Raji (cell line): ENCODE data around the gene GLI3.

Experiments
- POLR2A ChIP-seq: IDR thresholded peaks from 2 replicates; pipeline ENCODE4 v1.6.1; 2011; ENCODE audit warnings: low read depth, low read length, control low read depth; ENCODE audit not compliant: insufficient read depth

The GLI3 gene

DNA sequence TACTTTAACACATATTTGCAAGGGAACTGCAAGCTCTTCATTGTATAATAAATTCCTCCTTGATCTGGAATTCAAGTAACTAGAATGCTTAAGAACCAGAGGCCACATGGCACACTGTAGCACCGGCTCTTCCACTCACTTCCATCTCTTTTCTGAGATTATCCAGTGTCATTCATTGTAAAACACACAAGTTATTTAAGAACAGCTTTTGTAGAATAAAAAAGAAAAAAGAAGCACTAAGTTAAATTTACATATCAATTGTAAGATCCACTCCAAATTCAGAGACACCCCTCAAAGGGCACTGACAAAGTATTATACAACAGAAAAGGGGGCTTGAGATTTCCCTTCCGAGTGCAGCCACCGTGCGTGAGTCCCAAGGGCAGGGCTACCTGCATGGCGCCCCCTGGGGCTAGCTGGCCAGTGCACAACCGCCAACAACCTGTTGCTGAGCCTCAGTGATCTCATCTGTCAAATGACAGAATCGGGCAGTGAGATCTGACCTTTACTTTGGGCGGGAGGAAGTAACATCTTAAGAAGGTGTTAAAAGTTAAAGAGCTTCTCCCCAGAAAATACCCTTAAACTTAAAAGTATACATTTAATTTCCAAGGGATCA is 12.5 kb downstream of the GLI3 start:
- TF ChIP-seq POLR2A, result no peak

DNA sequence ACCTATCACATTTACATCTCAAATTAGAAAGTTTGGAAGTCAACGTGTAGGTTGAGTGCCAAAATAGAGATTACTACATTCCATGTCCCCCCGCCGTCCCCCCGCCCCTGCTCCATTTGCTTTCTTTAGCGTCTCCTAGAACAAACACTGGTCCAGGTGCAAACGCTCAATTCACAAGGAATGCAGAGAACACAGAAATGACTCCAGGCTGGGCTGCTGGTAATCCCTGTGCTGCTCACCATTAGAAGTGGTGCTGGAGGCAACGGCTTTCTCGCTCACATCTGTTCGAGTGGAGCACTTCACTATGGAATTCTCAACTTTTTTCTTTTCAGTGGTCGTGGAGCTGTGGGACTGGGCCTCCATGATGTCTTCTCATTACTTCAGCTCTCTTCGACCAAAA is 14.1 kb downstream of the GLI3 start:
- no peak for TF ChIP-seq POLR2A

DNA sequence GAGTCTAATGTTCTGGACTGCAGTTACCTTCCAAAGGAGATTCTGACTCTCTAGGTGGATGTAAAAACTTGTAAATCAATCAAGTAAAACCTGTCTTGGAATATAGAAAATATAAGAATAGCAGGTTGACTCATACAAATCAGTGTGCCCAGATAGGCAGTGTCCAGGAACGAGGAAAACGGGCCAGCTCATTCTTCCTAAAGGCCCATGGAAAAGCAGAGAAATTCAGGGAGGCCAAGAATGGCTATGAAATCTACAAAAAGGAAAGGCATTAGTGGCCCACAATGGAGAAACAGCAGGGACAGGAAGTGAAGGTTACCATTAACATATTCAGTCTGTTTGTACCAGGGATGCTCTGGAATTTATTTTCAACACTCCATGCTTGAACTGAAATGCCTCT is 14.9 kb downstream of the GLI3 start:
- no peak for TF ChIP-seq POLR2A

DNA sequence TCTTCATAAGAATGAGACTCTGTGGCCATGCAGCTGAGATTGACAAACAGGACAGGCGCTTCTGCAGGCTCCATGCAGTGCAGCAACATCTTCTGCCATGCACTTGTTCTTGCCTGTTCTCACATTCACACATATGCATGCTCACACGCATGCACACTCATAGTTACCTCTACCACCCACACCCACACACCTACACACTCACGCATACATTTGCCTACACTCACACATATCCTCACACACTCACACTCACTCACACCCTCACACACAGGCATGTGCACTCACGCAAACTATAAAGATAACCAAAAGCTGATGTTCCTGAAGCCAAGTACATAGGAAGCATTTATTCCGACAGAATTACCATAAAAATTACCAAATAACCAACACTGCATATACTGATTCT is 15.7 kb downstream of the GLI3 start:
- TF ChIP-seq POLR2A, result no peak

DNA sequence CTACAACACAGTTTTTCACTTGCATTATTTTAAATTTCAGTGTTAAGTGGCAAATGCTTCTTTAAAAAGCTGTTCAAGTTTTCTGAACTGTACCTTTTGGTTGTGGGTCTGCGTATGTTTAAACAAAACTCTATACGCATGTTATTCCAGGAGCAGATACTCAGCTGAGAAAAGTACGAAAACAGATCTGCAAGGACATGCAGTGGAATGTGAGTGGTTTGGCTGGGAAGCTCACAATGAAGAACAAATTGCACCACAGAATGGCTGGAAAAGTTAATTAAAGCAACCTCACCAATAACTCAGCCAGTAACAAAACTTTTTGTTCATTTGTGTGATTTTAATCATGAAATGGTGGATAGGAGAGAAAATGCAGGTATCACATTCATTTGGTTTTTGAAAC is 17.6 kb downstream of the GLI3 start:
- TF ChIP-seq POLR2A, result no peak

DNA sequence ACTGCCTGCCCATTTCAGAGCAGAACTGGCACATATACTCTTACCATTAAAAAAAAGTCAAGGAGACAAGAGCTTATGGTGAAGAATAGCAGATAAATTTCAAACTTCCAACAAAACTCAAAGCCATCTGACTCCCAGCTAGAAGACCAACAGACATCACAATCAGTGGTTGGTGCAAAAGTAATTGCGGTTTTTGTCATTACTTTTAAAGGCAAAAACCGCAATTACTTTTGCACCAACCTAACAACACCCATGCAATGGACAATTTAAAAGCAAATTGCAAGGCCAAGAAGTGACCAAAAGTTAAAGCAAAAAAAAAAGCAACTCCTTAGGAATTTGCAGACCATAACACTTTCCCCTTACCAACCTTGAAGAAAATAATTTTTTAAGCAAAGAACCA is 18.8 kb downstream of the GLI3 start:
- no peak for TF ChIP-seq POLR2A

DNA sequence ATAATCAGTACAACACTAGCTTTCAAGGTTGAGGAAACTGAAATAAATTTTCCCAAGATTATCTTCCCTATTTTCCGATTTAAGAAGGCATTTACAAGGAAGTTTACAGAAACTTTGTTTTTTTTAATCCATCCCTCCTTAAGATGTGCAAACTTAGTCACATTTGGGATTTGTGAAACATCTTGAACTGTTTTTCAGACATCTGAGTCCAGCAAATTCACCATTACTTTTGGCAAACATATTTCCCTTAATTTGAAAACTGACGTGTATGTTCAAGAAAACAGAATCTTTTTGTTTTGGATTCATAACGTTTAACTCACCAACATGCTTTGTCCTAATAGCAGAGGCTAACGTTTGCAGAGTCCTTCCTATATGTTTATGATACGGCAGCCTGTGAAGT is 19.5 kb downstream of the GLI3 start:
- no peak for TF ChIP-seq POLR2A

DNA sequence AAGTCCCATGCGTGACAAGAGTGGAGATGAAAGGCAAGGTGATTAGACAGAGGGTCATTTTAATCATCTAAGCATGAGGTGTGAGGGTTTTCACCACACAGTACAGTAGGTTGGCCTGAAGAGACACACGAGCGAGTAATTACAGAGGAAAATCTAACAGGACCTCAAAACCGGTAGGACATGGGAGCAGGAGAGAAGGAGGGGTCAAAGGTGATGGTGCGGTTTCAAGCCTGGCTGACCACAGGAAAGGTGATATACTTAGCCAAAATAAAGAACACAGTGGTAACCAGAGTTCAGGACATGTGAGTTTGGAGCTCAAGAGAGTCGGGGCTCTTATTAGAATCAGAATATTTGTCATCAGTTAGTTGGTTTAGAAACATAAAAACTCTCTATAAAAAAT is 20.0 kb downstream of the GLI3 start:
- no peak for TF ChIP-seq POLR2A

DNA sequence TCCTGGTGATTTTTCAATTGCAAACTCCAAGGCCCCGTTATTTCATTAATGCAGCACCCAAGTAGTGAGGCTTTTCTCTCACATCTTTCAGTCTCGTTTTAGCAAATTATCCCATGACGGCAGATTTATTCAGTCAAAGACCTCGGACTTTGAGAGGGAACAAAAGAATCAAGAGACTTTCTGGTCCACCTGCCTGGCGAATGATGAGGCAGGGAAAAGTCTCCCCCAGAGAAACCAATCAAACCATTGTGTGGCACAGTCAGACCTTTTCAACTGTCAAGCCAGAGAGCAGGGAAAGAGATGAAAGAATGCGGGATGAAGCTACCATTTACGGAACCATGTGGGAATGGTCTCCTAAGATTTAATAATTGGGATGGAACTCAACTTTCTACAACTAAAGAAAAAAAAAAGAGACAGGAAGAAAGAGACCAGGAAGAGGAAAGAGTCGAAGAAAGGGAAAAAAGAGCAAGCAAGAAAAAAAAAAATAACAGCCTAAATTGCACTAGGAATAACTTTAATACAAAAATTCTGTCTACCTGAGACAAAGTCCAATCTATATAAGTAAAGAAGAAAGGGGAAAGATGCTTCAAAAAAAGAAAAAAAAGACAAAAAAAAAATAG is 22.8 kb downstream of the GLI3 start:
- TF ChIP-seq POLR2A, result no peak

DNA sequence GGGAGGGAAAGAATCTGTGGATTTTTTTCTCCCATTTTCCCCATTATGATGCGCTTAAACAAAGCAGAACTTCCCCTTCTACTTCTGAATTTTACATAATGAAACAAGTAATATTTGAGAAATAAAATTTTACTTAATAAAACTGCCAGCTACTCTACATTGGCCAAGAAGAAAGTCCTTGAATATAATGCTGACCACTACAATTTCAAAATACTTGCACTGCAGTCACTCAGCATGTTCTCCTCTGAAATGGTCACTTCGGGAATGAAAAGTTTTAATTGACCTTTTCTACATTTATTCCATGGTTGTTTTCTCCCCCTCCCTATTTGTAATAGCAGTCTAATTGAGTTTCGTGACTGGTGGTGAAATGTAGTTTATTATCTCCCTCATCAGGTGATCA is 23.9 kb downstream of the GLI3 start:
- no peak for TF ChIP-seq POLR2A

DNA sequence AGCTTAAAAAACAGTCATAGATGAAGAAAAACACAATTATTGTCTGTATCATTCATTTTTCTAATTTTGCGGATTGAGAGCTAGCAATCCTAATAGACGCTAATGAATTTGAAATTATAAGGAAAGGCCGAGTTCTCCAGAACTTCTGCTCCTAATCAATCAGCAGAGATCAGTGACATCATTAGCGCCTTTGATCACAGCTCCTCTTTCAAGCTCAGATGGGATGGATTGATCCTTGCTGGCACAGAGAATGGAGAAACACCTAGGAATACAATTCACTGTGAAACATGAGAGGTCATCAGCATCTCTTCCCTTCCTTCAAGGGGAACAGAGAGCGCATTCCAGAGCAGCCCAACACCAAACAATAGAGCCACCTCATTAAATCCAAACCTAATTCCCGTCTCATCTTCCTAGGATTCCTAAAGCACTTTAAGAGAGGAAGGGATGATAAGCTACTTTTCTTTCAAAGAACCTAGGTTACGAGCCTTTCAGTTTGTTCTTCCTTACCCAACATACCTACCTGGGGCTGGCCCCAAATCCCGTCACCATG is 24.4 kb downstream of the GLI3 start:
- TF ChIP-seq POLR2A, result no peak

DNA sequence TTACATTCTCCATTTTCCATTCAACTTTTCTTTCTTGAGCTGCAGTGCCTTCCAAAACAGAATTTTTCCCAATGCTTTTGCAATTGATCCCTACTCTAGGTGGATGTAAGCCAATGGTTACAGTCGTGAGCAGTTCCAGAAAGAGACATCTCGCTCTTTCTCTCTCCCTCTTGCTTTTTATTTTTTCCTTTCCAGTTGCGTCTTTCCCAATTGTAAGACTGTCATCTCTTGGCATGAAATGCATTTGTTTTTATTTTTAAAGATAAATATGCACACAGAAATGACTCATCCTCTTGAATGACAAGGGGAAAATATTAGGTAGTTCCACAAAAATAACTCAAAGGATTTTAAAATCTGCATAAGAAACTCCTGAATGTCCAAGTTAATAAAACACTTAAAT is 25.1 kb downstream of the GLI3 start:
- TF ChIP-seq POLR2A, result no peak

DNA sequence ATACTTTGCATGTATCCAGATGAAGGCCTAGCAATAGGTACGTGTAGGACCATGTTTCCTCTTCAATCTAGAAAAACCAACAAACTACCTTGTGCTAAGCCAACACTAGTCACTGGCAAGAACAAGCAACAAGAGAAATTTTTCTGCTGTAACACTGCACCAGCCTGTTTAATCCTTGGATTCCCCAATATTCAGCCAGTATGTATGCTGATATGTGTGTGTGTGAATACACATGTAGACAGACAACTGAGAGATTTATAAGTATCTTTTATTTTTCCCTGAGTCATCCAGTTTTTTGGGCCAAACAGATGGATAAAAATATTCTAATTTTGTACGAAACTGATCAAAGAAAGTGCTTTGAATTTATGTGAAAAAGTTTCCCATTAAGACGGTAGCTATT is 26.2 kb downstream of the GLI3 start:
- TF ChIP-seq POLR2A, result no peak

DNA sequence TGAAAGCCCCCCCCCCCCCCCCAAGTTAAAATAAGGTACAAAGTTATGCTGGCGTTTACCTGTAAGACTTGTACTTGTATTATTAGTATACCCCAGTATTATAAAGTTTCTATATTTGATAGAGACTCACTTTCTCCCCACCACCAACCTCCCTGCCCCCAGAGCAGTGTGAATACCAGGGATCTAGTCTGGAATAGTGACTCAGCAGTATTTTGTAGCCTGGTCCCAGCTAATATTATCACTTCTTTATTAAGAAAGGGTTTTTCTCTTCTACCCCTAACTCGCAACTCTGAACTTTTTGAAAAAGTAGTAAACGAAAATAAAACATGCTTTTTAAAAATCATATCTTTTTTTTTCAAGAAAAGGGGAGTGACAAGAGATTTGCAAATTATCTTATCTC is 26.7 kb downstream of the GLI3 start:
- no peak for TF ChIP-seq POLR2A

DNA sequence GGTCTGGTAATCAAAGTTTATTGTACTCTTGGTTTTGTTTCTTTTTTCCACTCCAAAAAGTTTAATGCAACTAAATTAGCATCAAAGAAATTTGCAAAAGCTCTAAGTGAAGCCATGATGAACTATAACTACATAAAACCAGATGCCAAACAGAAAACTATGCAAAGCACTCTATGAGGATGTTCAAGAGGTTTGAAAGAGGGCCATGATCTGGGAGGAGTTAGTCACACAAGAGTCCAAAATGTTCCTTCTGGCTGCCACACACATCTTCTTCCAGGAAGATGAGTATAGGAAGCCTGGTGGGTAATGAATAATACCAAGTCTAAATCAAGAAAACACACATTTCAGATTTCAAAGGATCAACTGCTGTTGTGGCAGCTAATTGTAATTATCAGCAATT is 28.4 kb downstream of the GLI3 start:
- TF ChIP-seq POLR2A, result no peak

DNA sequence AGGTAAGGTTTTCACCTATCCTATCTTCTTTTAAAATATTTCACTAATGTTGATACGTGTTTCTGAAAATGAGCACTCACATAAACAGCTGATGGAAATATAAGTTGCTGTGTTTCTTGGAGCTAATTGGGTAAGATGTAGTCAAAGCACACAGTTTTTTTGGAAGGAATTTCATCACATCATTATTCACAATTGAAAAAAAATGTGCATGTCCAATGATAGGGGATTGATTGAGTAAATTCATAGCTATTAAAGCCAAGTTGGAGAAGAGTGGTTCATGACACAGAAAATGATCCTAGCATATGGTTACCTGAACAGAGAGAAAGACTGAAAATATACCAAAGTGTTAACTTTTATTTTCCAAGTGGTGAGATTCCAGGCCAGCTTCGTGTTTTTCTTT is 29.6 kb downstream of the GLI3 start:
- no peak for TF ChIP-seq POLR2A

DNA sequence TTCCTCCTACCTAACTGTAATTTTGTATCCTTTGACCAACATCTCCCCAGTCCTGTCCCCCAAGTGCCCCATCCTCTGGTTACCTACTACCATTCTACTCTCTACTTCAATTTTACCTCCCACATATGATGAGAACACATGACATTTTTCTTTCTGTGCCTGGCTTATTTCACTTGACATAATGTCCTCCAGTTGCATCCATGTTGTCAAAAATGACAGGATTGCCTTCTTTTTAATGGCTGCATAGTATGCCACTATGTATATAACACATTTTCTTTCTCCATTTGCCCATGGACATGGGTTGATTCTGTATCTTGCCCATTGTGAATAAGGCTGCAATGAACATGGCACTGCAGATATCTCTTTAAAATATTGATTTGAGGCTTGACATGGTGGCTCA is 33.7 kb downstream of the GLI3 start:
- no peak for TF ChIP-seq POLR2A
